Gastroesophageal sphincter (tissue), 3 donors: Measurements from ENCODE around the gene BCCIP.

Experiments used
- CTCF ChIP-seq, 4 experiments: fragments of 200-600 bp in 2 of 4; fragments of 450-650 bp in 2 of 4; sonication (generic) in 1 of 4; IDR thresholded peaks; one replicate each; pipeline ENCODE4 v1.5.1; 2017 to 2019; ENCODE audit warnings: antibody characterized with exemption in 4 of 4, mild to moderate bottlenecking in 2 of 4, moderate library complexity in 2 of 4
- EP300 ChIP-seq: sonication (generic); formaldehyde crosslinking; IDR thresholded peaks from one replicate; pipeline ENCODE4 v1.6.1; 2017; ENCODE audit warnings: antibody characterized with exemption, mild to moderate bottlenecking
- POLR2AphosphoS5 ChIP-seq: sonication (generic); formaldehyde crosslinking; IDR thresholded peaks from one replicate; pipeline ENCODE4 v1.6.1; 2017; ENCODE audit warnings: antibody characterized with exemption

- TF ChIP-seq POLR2AphosphoS5, result no peak
- no peak for TF ChIP-seq EP300
- no peak for TF ChIP-seq CTCF (IDR thresholded peaks at IDR 0.05)
Measured at GRCh38 chr10:125827133-125827532, 3.8 kb downstream of the BCCIP start.
